ENCODE data around the gene ANKDD1A. TPM values are rescaled to one million over a fixed set of nuclear protein-coding genes. Genes with fewer than 3 reads are reported as not detected.

Gene ANKDD1A
- total RNA-seq, 2 experiments from 2014 or later: 0.87 to 1.1 TPM

DNA sequence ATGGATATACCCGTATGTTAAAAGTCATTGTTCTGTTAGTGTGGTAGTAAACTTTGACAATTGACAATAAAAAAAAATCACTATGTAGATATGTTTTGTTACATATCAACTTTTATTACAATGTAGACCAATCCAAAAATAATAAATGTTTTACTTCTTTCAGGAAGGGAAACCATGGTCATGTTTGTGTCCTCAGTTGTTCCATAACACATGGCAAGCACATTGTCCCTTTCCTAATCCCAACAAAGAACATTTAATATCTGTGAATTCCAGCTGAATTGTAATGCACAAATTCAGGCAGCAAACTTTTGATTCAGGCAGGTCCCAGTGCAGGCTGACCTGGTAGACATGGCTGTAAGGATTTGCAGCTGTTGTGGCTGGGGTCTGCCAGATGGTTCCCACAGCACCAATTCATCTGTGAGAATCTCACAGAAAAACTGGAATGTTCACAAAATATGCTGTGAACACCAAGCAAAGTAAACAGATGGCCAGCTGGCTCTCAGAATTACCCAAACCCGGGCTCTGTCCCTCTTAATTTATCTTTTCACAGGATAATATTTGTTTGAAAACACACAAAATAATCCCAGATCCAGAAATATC, 79.9 kb downstream of the ANKDD1A start:
- no peak for DNase-seq
- Mint-ChIP-seq H3K9me3 (no peaks in the 10 kb centered on the region), H3K27me3 (no peaks in the 10 kb centered on the region), H3K27ac (no peak overlapping the region), H3K4me3 (no peak overlapping the region), H3K36me3 (ENCODE audit: low read depth) (peaks cover 13% of the 10 kb centered on the region), H3K4me1 (peaks cover 42% of the 10 kb centered on the region)
- ChIA-PET POLR2A (no interaction called here), CTCF (interaction anchor here (0.6 to 2.4 kb wide), 5 partner anchors 12 to 40 kb away, joined by 3 to 7 read pairs (median 4); no protein-coding TSS in a partner anchor)

DNA sequence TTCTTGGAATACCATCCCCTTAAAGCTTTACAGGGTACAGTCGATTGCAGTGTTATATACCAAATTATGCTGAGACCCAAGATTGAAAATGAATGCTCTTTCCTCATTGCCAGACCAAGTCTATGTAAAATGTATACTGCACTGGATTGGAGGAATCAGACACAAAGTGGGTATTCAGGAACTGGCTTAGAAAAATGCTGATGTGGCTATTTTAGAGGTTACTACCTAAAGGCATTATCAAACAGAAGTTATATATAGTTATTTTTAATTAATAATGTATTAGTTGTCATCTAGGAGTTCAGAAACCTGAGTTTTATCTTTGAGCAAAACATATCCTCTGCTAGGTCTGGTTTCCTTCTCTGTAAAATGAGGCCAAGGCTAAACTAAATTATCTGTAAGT, 81.6 kb downstream of the ANKDD1A start:
- Mint-ChIP-seq H3K27ac (peak overlapping the region; percentile 33), H3K9me3 (no peaks in the 10 kb centered on the region), H3K4me1 (peaks cover 26% of the 10 kb centered on the region), H3K27me3 (no peaks in the 10 kb centered on the region), H3K36me3 (ENCODE audit: low read depth) (peaks cover 8% of the 10 kb centered on the region), H3K4me3 (peak overlapping the region; percentile 43)
- CTCF ChIA-PET: interaction anchor here (0.6 to 2.4 kb wide), 4 partner anchors 8 to 277 kb away, joined by 3 to 7 read pairs (median 3); no protein-coding TSS in a partner anchor
- POLR2A ChIA-PET: no interaction called here
- DNase-seq: no peak

DNA sequence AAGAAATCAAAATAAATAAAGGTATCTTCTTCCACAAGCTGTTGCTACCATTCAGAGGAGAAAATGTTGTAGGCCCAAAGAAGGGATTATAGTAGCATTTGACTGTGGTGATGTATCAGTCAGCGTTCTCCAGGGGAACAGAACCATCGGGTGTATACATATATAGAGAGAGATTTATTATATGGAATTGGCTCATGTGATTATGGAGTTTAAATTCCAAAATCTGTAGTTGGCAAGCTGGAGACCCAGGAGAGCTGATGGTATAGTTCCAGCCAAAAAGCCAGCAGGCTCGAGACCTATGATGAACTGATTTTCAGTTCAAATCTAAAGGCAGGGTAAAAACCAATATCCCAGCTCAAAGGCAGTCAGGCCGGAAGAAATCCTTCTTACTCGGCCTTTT, 85.4 kb downstream of the ANKDD1A start:
- Mint-ChIP-seq H3K4me1 (peaks cover 6% of the 10 kb centered on the region), H3K27ac (no peak overlapping the region), H3K36me3 (ENCODE audit: low read depth) (no peaks in the 10 kb centered on the region), H3K9me3 (no peaks in the 10 kb centered on the region), H3K27me3 (no peaks in the 10 kb centered on the region), H3K4me3 (no peak overlapping the region)
- DNase-seq: no peak
- ChIA-PET POLR2A (no interaction called here), CTCF (interaction anchor here (1.0 to 2.0 kb wide), 2 partner anchors 9 to 15 kb away, joined by 3 to 5 read pairs; no protein-coding TSS in a partner anchor)

DNA sequence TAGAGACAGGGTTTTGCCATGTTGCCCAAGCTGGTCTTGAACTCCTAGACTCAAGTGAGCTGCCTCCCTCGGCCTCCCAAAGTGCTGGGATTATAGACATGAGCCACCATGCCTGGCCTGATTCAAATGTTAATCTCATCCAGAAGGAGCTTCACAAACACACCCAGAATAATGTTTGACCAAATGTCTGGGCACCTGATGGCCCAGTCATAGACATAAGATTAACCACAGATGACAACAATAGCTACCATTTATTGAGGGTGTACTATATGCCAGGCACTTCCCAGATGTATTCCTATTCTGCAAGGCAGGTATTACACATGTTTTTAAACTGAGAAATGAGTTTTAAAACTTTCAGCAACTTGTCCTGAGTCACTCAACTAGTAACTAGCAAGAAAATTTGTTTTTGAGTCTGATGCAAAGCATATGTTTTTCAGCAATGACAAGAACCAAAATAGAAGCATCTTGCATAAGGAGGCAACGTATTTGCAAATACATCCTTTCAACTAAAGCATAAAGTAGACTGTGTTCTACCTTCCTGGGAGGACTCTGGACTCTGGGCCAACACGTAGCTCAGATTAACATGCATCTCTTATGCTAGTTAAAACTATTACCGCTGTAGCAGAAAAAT, 86.2 kb downstream of the ANKDD1A start:
- H3K27ac Mint-ChIP-seq: no peak overlapping the region
- ChIA-PET POLR2A (no interaction called here), CTCF (interaction anchor here (0.5 to 2.0 kb wide), 3 partner anchors 14 to 250 kb away, joined by 3 to 5 read pairs (median 3); no protein-coding TSS in a partner anchor)
- H3K4me1 Mint-ChIP-seq: peaks cover 5% of the 10 kb centered on the region
- no peaks in the 10 kb centered on the region for H3K27me3 Mint-ChIP-seq
- no peak overlapping the region for H3K4me3 Mint-ChIP-seq
- no peaks in the 10 kb centered on the region for H3K9me3 Mint-ChIP-seq
- no peak for DNase-seq
- H3K36me3 Mint-ChIP-seq (ENCODE audit: low read depth): peaks cover 2% of the 10 kb centered on the region

DNA sequence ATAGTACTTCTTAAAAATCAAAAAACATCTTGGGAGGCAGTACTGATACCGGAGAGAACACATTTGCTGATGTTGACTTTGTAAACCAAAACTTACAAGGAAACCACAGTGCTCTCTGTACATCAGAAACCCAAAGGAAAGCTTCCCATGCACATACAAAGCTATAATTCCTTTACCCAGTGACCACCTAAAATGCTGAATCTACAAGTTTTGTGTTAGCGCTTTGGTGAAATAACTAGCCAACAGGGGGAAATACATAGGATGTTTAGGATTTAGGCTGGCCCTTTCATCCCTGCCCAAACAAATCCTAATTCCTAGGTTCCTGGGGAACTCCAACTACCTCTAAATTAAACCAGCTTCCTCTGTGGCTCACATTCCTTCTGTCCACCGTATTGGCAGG, 93.3 kb downstream of the ANKDD1A start:
- no peaks in the 10 kb centered on the region for H3K4me1 Mint-ChIP-seq
- ChIA-PET POLR2A (no interaction called here), CTCF (interaction anchor here (0.6 to 1.4 kb wide), 7 partner anchors 10 to 1565 kb away, joined by 3 to 9 read pairs (median 3); no protein-coding TSS in a partner anchor)
- no peak for DNase-seq
- H3K36me3 Mint-ChIP-seq (ENCODE audit: low read depth): peaks cover 8% of the 10 kb centered on the region
- H3K9me3 Mint-ChIP-seq: no peaks in the 10 kb centered on the region
- H3K27me3 Mint-ChIP-seq: no peaks in the 10 kb centered on the region
- H3K27ac Mint-ChIP-seq: no peak overlapping the region
- no peak overlapping the region for H3K4me3 Mint-ChIP-seq

DNA sequence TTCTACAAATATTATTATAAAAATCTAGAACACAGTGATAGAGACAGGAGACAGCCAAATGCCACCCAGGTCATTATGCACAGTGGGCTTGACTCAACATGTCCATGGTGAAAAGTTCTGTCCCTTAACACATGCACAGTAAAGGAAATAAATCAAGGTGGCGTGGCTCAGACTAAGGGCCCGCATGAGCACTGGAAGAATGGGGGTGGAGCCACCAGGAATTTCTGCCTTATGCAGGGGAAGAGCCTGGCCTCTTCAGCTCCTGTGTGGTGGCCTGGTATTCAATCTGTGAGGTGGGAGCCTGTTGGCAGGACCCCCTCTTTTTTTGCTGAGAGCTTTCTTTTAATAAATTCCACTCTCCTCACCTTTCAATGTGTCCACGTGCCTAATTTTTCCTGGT, 95.2 kb downstream of the ANKDD1A start:
- no peak overlapping the region for H3K4me3 Mint-ChIP-seq
- H3K27ac Mint-ChIP-seq: no peak overlapping the region
- peaks cover 13% of the 10 kb centered on the region for H3K36me3 Mint-ChIP-seq (ENCODE audit: low read depth)
- POLR2A ChIA-PET: no interaction called here
- H3K27me3 Mint-ChIP-seq: no peaks in the 10 kb centered on the region
- DNase-seq: no peak
- no peaks in the 10 kb centered on the region for H3K4me1 Mint-ChIP-seq
- H3K9me3 Mint-ChIP-seq: no peaks in the 10 kb centered on the region
- CTCF ChIA-PET: no interaction called here

Other genes with a start within 250 kb of the ANKDD1A start
- gene RBPMS2, start 136.3 kb upstream of the ANKDD1A start, total RNA-seq: under 1 TPM in 1 of 2 experiments, not detected in 1; 0.10 TPM
- 10 to 100 TPM; 56.8 to 66.1 TPM for gene PIF1, start 86.3 kb upstream of the ANKDD1A start, total RNA-seq
- 10 to 100 TPM; 25.4 to 27.6 TPM for gene PLEKHO2, start 70.0 kb upstream of the ANKDD1A start, total RNA-seq
- 10 to 100 TPM; 59.0 to 65.5 TPM for gene SPG21, start 78.0 kb downstream of the ANKDD1A start, total RNA-seq
- 10 to 100 TPM; 13.7 to 15.9 TPM for gene MTFMT, start 117.7 kb downstream of the ANKDD1A start, total RNA-seq
- gene SLC51B, start 133.5 kb downstream of the ANKDD1A start, total RNA-seq: not detected
- gene RASL12, start 156.1 kb downstream of the ANKDD1A start, total RNA-seq: not detected
- not detected for gene KBTBD13, start 164.8 kb downstream of the ANKDD1A start, total RNA-seq
- gene UBAP1L, start 203.3 kb downstream of the ANKDD1A start, total RNA-seq: 1 to 10 TPM; 3.8 to 5.3 TPM
- gene PDCD7, start 221.9 kb downstream of the ANKDD1A start, total RNA-seq: 10 to 100 TPM; 19.5 to 26.5 TPM

All from activated CD4-positive, alpha-beta T cell treated with anti-CD3 and anti-CD28 coated beads, Interleukin-2, amount 10 ng/mL, durations not matched to agents 7 days and 5 days (primary cell).